Jurkat, Clone E6-1 (cell line): Measurements from ENCODE around the gene UBA52.

Source experiments
- DNase-seq: peaks from one replicate; pipeline ENCODE4 v3.0.0-alpha.2; 2011; ENCODE audit warnings: low read depth, low spot score
- H3K4me3 ChIP-seq: 2 replicates; pipeline ENCODE4 v1.5.1; 2011; ENCODE audit warnings: mild to moderate bottlenecking, low read length, control low read depth, moderate library complexity

The UBA52 gene

DNA sequence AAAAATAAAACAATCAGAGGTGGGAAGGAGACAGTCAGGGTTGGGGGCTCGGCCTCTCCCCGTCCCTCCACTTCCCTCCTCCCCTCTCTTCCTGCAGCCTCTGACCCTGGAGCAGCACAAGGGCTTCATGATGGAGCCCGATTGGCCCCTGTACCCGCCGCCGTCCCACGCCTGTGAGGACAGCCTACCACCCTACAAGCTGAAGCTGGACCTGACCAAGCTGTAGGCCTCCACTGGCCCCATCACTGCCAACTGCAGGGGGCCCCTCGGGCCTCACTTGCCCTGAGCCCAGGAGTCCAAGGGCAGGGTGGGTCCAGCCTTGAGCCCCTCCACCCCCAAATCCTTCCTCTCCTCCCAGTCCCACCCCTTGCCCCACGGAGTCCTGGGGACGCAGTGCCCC, 48.7 kb downstream of the UBA52 start:
- no peak for DNase-seq

DNA sequence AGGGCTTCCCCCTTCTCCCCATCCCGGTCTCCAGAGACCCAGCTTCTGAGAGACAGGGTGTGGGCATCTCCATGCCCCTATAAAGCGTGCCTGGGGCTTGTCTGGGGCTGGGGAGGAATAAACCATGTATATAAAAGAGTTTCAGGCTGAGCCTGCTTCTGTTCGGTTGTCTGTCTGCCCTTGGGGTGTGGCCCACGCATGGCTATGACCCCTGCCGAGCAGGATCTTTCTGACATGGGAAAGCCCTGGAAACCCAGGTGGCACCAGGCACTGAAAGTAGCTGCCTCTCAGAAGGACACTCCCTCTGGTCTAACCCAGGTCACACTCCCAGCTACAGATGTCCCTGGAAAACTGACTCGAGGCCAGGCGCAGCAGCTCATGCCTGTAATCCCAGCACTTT, 49.2 kb downstream of the UBA52 start:
- no peak overlapping the region for H3K4me3 ChIP-seq
- DNase-seq: no peak

More for the DNA sequence above, 48.7 kb downstream of the UBA52 start:
- H3K4me3 ChIP-seq: no peak overlapping the region

DNA sequence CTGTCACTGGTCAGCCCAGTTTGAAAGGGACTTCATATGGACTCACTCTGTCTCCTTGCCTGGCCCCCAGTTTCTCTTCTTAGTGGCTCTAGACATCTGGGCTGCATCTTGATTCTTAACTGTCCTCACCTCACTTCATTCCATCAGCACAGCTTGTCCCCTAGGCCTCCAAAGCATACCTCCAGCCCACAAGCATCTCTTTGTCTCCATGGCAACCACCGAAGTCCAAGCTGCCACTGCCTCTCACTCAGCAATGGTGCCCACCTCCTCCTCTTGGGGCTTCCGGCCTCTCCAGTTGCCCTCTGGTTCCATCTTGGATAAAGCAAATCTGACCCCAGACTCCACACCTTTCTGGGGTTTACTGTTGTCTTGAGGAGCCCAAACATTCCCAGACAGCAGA, 55.2 kb downstream of the UBA52 start:
- H3K4me3 ChIP-seq: no peak overlapping the region
- no peak for DNase-seq
